ENCODE measurements around the gene PSMG3.

- TF ChIP-seq, protein P1, sequence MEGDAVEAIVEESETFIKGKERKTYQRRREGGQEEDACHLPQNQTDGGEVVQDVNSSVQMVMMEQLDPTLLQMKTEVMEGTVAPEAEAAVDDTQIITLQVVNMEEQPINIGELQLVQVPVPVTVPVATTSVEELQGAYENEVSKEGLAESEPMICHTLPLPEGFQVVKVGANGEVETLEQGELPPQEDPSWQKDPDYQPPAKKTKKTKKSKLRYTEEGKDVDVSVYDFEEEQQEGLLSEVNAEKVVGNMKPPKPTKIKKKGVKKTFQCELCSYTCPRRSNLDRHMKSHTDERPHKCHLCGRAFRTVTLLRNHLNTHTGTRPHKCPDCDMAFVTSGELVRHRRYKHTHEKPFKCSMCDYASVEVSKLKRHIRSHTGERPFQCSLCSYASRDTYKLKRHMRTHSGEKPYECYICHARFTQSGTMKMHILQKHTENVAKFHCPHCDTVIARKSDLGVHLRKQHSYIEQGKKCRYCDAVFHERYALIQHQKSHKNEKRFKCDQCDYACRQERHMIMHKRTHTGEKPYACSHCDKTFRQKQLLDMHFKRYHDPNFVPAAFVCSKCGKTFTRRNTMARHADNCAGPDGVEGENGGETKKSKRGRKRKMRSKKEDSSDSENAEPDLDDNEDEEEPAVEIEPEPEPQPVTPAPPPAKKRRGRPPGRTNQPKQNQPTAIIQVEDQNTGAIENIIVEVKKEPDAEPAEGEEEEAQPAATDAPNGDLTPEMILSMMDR (IDR thresholded peaks at IDR 0.05), result no peak
- TF ChIP-seq EZH2 (IDR thresholded peaks at IDR 0.05) (no peak), EZH2phosphoT487 (IDR thresholded peaks at IDR 0.05) (no peak)
These were observed 48.1 kb upstream of the PSMG3 start for GRCh38 chr7:1617957-1618356.

Measured in neural progenitor cell (in vitro differentiated cells).